ENCODE data around the gene CCDC137.
"Not testable (repeated sequence)": the region's sequence is repeated elsewhere in the genome, so short reads cannot be mapped to it uniquely, and the experiment has no call there.

CCDC137 gene

GRCh38 chr17:81666342-81667191 is at the start of gene CCDC137, which contains the start of gene OXLD1:
Gene CCDC137, plus strand, starts transcription at chr17:81666737. Its CDS starts 30 bp downstream, at chr17:81666767.
Gene OXLD1, minus strand, starts transcription at chr17:81666605. Its CDS starts 28 bp downstream, at chr17:81666577.
- DNase-seq (ENCODE audit: low spot score) = peak; percentile 92

- DNase-seq (ENCODE audit: low spot score) = no peak
These were observed 49.7 kb upstream of the CCDC137 start for GRCh38 chr17:81616877-81617276.

- DNase-seq (ENCODE audit: low spot score) = not testable (repeated sequence)
These were observed 48.2 kb upstream of the CCDC137 start for GRCh38 chr17:81618307-81618706.

GRCh38 chr17:81621494-81622130 is 44.9 kb upstream of the CCDC137 start:
- DNase-seq (ENCODE audit: low spot score) = no peak

GRCh38 chr17:81630274-81630673 is 36.3 kb upstream of the CCDC137 start:
- no peak for DNase-seq (ENCODE audit: low spot score)

GRCh38 chr17:81631482-81631881 is 35.1 kb upstream of the CCDC137 start:
- DNase-seq (ENCODE audit: low spot score) = no peak

- DNase-seq (ENCODE audit: low spot score) = no peak
These were observed 31.1 kb upstream of the CCDC137 start for GRCh38 chr17:81635431-81635830.

- DNase-seq (ENCODE audit: low spot score) = no peak
These were observed 30.5 kb upstream of the CCDC137 start for GRCh38 chr17:81635973-81636504.

- DNase-seq (ENCODE audit: low spot score) = peak; percentile 78
These were observed 29.8 kb upstream of the CCDC137 start, which contains the start of the genes NPLOC4 and TSPAN10 for GRCh38 chr17:81636505-81637288. Gene NPLOC4, minus strand, starts transcription at chr17:81637112. Its CDS starts 182 bp downstream, at chr17:81636930. Gene TSPAN10, plus strand, starts transcription at chr17:81637196. Its CDS starts 5,217 bp downstream, at chr17:81642413.

- no peak for DNase-seq (ENCODE audit: low spot score)
These were observed 27.9 kb upstream of the CCDC137 start for GRCh38 chr17:81638683-81639082.

GRCh38 chr17:81640011-81640410 is 26.5 kb upstream of the CCDC137 start:
- DNase-seq (ENCODE audit: low spot score) = no peak

GRCh38 chr17:81641825-81642489 is 24.6 kb upstream of the CCDC137 start:
- no peak for DNase-seq (ENCODE audit: low spot score)

- no peak for DNase-seq (ENCODE audit: low spot score)
These were observed 22.0 kb upstream of the CCDC137 start for GRCh38 chr17:81644496-81644895.

GRCh38 chr17:81644976-81645952 is 21.3 kb upstream of the CCDC137 start:
- DNase-seq (ENCODE audit: low spot score) = no peak

GRCh38 chr17:81646869-81647600 is 19.5 kb upstream of the CCDC137 start:
- no peak for DNase-seq (ENCODE audit: low spot score)

GRCh38 chr17:81647640-81648012 is 18.9 kb upstream of the CCDC137 start:
- no peak for DNase-seq (ENCODE audit: low spot score)

- DNase-seq (ENCODE audit: low spot score) = no peak
These were observed 18.4 kb upstream of the CCDC137 start for GRCh38 chr17:81648013-81648706.

GRCh38 chr17:81648707-81649085 is 17.8 kb upstream of the CCDC137 start:
- no peak for DNase-seq (ENCODE audit: low spot score)

GRCh38 chr17:81650951-81651350 is 15.6 kb upstream of the CCDC137 start:
- DNase-seq (ENCODE audit: low spot score) = no peak

Measured in CD4-positive, alpha-beta T cell treated with Interleukin-6 at 100 ng/mL for 8 hours (primary cell).